ENCODE measurements around the gene NLRP1. TPM values are rescaled to one million over a fixed set of nuclear protein-coding genes. Genes with fewer than 3 reads are reported as not detected.

NLRP1 gene
- total RNA-seq, 1 donor from 2014 or later, result 7.8 TPM

DNA sequence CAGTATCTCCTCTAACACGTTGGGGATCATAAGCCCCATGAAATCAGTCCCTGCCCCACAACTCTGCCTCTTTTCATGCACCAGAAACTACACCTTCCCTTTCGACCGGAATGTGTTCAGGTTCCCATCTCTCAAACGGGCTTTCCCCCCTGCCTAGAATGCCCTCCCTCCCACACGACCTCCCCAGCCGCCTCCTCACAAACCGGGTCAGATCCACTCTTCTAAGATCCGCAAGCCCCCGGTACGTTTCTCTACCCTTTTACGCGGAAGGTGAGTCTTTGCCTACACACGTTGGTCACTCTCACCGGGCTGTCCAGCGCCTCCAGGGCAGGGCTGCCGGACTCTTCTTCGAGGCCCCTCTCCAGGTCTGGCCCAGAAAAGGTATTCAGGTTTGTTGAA lies 116.2 kb downstream of the NLRP1 start:
- peaks cover 28% of the 10 kb centered on the region for H3K4me1 Mint-ChIP-seq (ENCODE audit: unreplicated experiment)
- peak; percentile 21 for DNase-seq (ENCODE audit: low spot score)
- peaks cover 3% of the 10 kb centered on the region for H3K27me3 Mint-ChIP-seq (ENCODE audit: unreplicated experiment)
- H3K4me3 Mint-ChIP-seq (ENCODE audit: unreplicated experiment), result peak overlapping the region; percentile 98
- H3K36me3 Mint-ChIP-seq (ENCODE audit: low read depth, unreplicated experiment), result peaks cover 17% of the 10 kb centered on the region
- H3K27ac Mint-ChIP-seq (ENCODE audit: unreplicated experiment), result peak overlapping the region; percentile 87
- TF ChIP-seq CTCF (IDR thresholded peaks at IDR 0.05; ENCODE audit: unreplicated experiment), result no peak
- H3K9me3 Mint-ChIP-seq (ENCODE audit: unreplicated experiment), result no peaks in the 10 kb centered on the region

DNA sequence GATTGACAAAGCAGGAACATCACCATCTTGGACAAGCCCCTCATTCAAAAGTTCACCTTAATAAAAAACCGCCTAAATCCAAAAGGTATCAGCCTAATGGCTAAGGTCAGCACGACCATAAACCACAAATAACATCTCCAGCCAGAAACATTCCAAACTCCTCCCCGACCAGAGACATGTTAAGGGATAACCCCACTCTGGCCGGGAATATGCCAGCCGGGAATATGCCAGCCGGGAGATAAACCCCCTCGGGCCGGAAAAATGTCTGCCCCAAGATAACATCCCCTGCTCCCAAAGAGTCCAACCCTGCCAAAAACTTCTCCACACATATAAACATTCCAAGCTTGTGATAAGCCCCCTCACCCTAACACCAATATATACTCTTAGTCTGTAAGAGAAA lies 116.9 kb downstream of the NLRP1 start:
- no peak for DNase-seq (ENCODE audit: low spot score)
- H3K36me3 Mint-ChIP-seq (ENCODE audit: low read depth, unreplicated experiment), result peaks cover 19% of the 10 kb centered on the region
- peak overlapping the region; percentile 98 for H3K4me3 Mint-ChIP-seq (ENCODE audit: unreplicated experiment)
- H3K27ac Mint-ChIP-seq (ENCODE audit: unreplicated experiment), result peak overlapping the region; percentile 87
- no peaks in the 10 kb centered on the region for H3K9me3 Mint-ChIP-seq (ENCODE audit: unreplicated experiment)
- peaks cover 3% of the 10 kb centered on the region for H3K27me3 Mint-ChIP-seq (ENCODE audit: unreplicated experiment)
- H3K4me1 Mint-ChIP-seq (ENCODE audit: unreplicated experiment), result peaks cover 28% of the 10 kb centered on the region
- no peak for TF ChIP-seq CTCF (IDR thresholded peaks at IDR 0.05; ENCODE audit: unreplicated experiment)

GRCh38 chr17:5466295-5466694 lies 118.0 kb downstream of the NLRP1 start:
- Mint-ChIP-seq H3K4me3 (ENCODE audit: unreplicated experiment) (no peak overlapping the region), H3K27me3 (ENCODE audit: unreplicated experiment) (peaks cover 5% of the 10 kb centered on the region), H3K36me3 (ENCODE audit: low read depth, unreplicated experiment) (peaks cover 14% of the 10 kb centered on the region), H3K27ac (ENCODE audit: unreplicated experiment) (no peak overlapping the region), H3K4me1 (ENCODE audit: unreplicated experiment) (peaks cover 30% of the 10 kb centered on the region), H3K9me3 (ENCODE audit: unreplicated experiment) (no peaks in the 10 kb centered on the region)
- TF ChIP-seq CTCF (IDR thresholded peaks at IDR 0.05; ENCODE audit: unreplicated experiment), result no peak
- no peak for DNase-seq (ENCODE audit: low spot score)

GRCh38 chr17:5464717-5465507 lies 119.4 kb downstream of the NLRP1 start:
- Mint-ChIP-seq H3K36me3 (ENCODE audit: low read depth, unreplicated experiment) (peaks cover 20% of the 10 kb centered on the region), H3K27ac (ENCODE audit: unreplicated experiment) (no peak overlapping the region), H3K27me3 (ENCODE audit: unreplicated experiment) (peaks cover 5% of the 10 kb centered on the region), H3K4me3 (ENCODE audit: unreplicated experiment) (peak overlapping the region; percentile 18), H3K4me1 (ENCODE audit: unreplicated experiment) (peaks cover 30% of the 10 kb centered on the region), H3K9me3 (ENCODE audit: unreplicated experiment) (no peaks in the 10 kb centered on the region)
- TF ChIP-seq CTCF (IDR thresholded peaks at IDR 0.05; ENCODE audit: unreplicated experiment), result no peak
- no peak for DNase-seq (ENCODE audit: low spot score)

Other genes starting within 250 kb of the NLRP1 start
- gene NUP88, start 164.8 kb downstream of the NLRP1 start, total RNA-seq (ENCODE audit: unreplicated experiment), result 42.4 TPM
- gene RPAIN, start 164.3 kb downstream of the NLRP1 start, total RNA-seq (ENCODE audit: unreplicated experiment), result 47.7 TPM
- 100 TPM for gene C1QBP, start 145.4 kb downstream of the NLRP1 start, total RNA-seq (ENCODE audit: unreplicated experiment)
- 18.4 TPM for gene DHX33, start 115.5 kb downstream of the NLRP1 start, total RNA-seq (ENCODE audit: unreplicated experiment)
- gene DERL2, start 98.3 kb downstream of the NLRP1 start, total RNA-seq (ENCODE audit: unreplicated experiment), result 83.4 TPM
- 17.2 TPM for gene MIS12, start 97.9 kb downstream of the NLRP1 start, total RNA-seq (ENCODE audit: unreplicated experiment)

Data from endothelial cell (in vitro differentiated cells).